ENCODE data around the gene OPN1SW.

DNA sequence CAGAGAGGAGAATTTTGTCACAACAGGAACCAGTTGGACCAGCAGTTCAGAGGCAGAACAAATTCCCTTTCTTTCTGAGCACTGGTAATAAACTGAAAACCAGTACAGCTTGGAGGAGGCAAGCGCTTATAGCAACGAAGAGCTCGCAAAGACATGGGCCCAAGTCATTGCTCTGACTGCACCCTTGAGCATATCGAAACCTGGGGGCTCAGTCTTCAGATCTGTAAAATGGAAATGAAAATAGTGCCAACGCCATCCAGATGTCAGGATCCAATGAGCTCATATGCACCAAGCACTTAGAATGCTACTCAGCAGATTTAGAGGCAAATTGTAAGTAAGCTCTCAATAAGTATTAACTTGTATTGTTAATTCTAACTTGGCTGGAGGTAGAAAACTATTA, 50.9 kb downstream of the OPN1SW start:
- TF ChIP-seq, protein P1, sequence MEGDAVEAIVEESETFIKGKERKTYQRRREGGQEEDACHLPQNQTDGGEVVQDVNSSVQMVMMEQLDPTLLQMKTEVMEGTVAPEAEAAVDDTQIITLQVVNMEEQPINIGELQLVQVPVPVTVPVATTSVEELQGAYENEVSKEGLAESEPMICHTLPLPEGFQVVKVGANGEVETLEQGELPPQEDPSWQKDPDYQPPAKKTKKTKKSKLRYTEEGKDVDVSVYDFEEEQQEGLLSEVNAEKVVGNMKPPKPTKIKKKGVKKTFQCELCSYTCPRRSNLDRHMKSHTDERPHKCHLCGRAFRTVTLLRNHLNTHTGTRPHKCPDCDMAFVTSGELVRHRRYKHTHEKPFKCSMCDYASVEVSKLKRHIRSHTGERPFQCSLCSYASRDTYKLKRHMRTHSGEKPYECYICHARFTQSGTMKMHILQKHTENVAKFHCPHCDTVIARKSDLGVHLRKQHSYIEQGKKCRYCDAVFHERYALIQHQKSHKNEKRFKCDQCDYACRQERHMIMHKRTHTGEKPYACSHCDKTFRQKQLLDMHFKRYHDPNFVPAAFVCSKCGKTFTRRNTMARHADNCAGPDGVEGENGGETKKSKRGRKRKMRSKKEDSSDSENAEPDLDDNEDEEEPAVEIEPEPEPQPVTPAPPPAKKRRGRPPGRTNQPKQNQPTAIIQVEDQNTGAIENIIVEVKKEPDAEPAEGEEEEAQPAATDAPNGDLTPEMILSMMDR (IDR thresholded peaks at IDR 0.05) = no peak
- no peak for TF ChIP-seq ZFX (IDR thresholded peaks at IDR 0.05; ENCODE audit: borderline replicate concordance)

Data from 22Rv1 (cell line).